Glomerular endothelial cell (primary cell): ENCODE data around the gene EML6. TPM values are rescaled to one million over a fixed set of nuclear protein-coding genes. Genes with fewer than 3 reads are reported as not detected.
"Not testable (repeated sequence)": the region's sequence is repeated elsewhere in the genome, so short reads cannot be mapped to it uniquely, and the experiment has no call there.

Experiments used
- DNase-seq: peaks from one replicate; pipeline ENCODE4 v3.0.0-alpha.2; 2011; ENCODE audit warnings: low read depth, low spot score; ENCODE audit errors: extremely low read depth
- total RNA-seq: library from RNA; depleted of rRNA; stranded (reverse); fragments of >200 nt; gene quantifications from 2 replicates; pipeline ENCODE4 v1.2.3, GENCODE V29; 2015

EML6 gene
- 0.24 and 0.41 TPM in 2 replicates for total RNA-seq

- DNase-seq: peak; percentile 66
Measured at GRCh38 chr2:54723131-54723995, at the start of gene EML6. EML6 (plus strand) TSS chr2:54723662; CDS start chr2:54725062, 1,400 bp downstream.

GRCh38 chr2:54675281-54675680, 48.2 kb upstream of the EML6 start:
- DNase-seq: no peak

- no peak for DNase-seq
Measured at GRCh38 chr2:54675738-54676137, 47.7 kb upstream of the EML6 start.

- DNase-seq: no peak
Measured at GRCh38 chr2:54676656-54677055, 46.8 kb upstream of the EML6 start.

GRCh38 chr2:54677476-54678265, 45.8 kb upstream of the EML6 start:
- DNase-seq: no peak

- no peak for DNase-seq
Measured at GRCh38 chr2:54678719-54679118, 44.7 kb upstream of the EML6 start.

- DNase-seq: no peak
Measured at GRCh38 chr2:54680397-54681041, 42.9 kb upstream of the EML6 start.

- no peak for DNase-seq
Measured at GRCh38 chr2:54681416-54681815, 42.0 kb upstream of the EML6 start.

GRCh38 chr2:54683596-54683995, 39.9 kb upstream of the EML6 start:
- DNase-seq: no peak

GRCh38 chr2:54685263-54685775, 38.1 kb upstream of the EML6 start:
- no peak for DNase-seq

GRCh38 chr2:54687595-54688152, 35.8 kb upstream of the EML6 start:
- DNase-seq: no peak

- no peak for DNase-seq
Measured at GRCh38 chr2:54691445-54692135, 31.9 kb upstream of the EML6 start.

- DNase-seq: no peak
Measured at GRCh38 chr2:54692556-54692955, 30.9 kb upstream of the EML6 start.

- DNase-seq: no peak
Measured at GRCh38 chr2:54695378-54695777, 28.1 kb upstream of the EML6 start.

- no peak for DNase-seq
Measured at GRCh38 chr2:54697934-54698333, 25.5 kb upstream of the EML6 start.

GRCh38 chr2:54698926-54699325, 24.5 kb upstream of the EML6 start:
- not testable (repeated sequence) for DNase-seq

- DNase-seq: no peak
Measured at GRCh38 chr2:54699665-54700064, 23.8 kb upstream of the EML6 start.

GRCh38 chr2:54701029-54701428, 22.4 kb upstream of the EML6 start:
- no peak for DNase-seq

- no peak for DNase-seq
Measured at GRCh38 chr2:54704238-54704637, 19.2 kb upstream of the EML6 start.
